Stimulated activated CD4-positive, alpha-beta T cell treated with anti-CD3 and anti-CD28 coated beads, TNF-alpha, amount 100 ng/mL, for 1 hour (primary cell): Measurements from ENCODE around the gene SCYGR4.

ENCODE experiments used
- DNase-seq, 3 donors: peaks; one replicate each; pipeline ENCODE4 v3.0.0-alpha.2; 2020; ENCODE audit warnings: low read depth in 3 of 3, low spot score in 1 of 3

SCYGR4 gene

DNA sequence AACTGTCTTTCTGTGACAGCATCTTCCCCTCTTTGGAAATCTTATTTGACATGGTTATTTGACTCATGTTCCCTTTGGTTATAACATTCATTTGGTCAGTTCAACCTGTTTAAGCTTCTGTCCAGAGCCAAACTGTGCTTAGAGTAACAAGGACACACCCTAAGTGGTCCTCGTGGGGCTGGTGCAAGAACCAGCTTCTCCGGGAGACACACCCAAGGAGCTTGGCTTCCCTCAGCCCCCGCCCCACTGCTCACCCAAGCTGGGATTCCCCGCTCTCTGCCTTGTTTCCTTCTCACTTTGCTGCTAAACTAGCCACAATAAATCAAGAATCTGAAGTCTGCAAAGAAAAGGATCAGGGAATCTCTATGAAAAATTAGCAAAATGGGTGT, 4.0 kb upstream of the SCYGR4 start:
- no peak for DNase-seq

DNA sequence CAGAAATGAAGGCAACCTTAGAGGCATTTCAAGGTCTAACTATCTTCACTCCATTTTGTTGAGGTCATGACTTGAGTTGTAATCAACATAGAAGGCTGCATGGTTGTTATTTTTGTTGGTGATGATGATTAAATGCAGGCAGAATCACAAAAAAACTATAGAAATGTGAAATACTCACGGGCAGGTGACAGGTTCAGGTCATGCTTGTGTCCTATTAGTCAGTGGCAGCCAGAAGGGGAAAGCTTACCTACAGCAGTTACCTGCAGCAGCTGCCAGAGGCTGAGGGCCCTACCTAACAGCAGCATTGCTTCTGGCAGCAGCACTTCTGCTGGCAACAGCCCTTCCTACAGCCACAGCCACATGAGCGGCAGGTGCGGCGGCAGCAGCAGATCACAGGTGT, 3.1 kb upstream of the SCYGR4 start:
- no peak for DNase-seq

DNA sequence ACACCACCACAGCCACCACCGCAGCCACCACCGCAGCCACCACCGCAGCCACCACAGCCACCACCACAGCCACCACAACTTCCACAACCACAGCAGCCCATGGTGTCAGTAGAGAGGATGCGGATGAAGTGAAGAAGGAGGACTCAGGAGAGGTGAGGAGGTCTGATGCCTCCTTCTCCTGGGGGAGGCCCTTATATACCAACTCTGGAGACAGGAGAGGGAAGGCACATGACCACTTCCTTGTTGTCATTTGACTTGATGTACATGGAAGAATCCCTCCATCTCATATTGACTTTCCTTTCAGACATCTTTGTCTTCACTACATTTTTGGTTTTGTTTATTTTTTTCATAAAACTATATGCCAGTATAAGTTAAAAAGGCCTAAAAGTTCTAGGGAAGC, 2.6 kb upstream of the SCYGR4 start, which contains the start of gene SCYGR3:
SCYGR3 (minus strand) TSS at position 101 of the 400 bp plus-strand sequence; CDS start at position 101, 0 bp downstream.
- DNase-seq: no peak

DNA sequence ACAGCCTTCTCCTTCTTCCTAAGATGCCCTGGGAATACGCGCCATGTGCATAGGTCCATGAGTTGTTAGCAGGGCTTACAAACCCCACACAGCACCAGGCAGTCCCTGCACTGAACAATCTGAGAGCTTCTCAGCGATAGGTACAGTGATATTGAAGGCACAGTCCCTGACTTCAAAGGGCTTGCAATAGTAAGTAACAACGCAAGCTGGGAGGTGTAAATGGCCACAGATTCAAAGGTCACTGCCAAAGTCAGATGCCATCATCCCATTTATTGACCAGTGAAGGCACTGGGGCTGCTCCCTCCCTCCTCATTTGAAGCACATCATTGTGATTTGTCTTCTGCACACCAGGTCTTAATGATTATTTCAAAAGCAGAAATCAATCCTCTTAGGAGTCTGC, 2.1 kb upstream of the SCYGR4 start:
- DNase-seq: no peak

DNA sequence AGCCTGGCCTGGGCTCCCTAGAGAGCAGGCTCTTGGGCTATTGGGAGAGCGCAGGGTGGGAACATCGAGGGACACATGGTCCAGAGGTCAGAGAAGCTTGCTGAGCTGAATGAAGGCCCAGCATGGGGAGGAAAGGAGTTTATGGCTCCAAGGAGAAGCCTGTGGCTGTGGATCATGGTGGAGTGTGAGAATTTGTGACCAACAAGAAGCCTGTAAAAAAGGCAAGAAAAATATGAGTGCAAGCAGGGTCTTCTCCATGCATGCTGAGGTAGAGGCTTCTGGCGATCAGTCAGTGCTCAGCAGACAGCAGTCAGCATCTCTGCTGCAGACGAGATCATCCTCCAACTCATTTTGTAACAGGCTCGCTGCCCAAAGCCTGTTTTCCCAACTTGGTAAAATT, 1.4 kb upstream of the SCYGR4 start:
- DNase-seq: no peak

DNA sequence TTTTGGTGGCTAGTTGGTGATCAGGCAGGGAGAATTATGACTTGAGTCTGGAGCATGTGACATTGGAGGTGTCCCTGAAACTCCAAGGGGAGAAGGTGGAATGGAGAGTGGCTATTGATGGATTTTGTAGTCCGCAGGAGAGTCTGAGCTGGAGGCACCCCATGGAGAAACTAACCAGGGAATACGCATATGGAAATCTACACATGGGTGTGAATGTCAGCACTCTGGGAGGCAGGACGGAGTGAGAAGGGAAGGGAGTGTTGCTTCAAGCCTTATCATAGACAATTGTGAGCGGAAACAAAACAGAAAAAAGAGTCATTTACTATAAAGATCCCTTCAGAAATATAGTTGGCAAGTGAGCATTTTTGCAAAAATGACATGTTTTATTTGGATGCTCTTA, 667 bp upstream of the SCYGR4 start:
- no peak for DNase-seq

DNA sequence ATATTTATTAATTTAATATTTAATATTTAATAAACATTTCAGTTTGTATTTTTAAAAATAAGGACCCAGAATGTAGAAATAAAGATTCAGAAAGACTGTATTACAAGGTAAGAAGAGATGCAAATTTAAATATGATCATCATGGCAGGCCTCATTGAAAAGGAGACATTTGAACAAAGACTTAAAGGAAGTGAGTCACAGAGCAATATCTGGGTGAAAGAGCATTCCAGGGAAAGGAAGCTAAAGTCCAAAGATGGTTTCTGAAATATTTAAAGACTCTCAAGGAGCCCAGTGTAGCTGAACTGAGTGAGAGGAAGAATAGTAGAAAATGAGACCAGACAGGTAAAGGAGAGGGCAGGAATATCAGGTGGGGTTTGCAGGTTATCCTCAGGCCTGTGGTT, 5.9 kb downstream of the SCYGR4 start:
- no peak for DNase-seq

DNA sequence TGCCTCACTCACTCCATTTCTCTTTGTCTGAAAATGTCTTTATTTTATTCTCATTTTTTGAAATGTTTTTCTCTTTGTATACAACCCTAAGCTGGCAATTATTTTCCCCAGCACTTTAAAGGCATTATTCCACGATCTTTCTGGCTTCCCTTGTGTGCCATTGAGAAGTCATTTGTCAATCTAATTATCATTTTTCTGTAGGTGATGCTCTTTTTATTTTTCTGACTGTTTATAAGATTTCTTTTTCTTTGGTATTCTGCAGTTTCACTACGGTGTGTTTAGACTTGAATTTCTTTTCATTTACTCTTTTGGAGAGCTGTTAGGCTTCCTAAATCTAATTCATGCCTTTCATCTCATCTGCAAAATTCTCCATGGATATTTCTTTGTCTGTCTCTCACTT, 8.1 kb downstream of the SCYGR4 start:
- no peak for DNase-seq

DNA sequence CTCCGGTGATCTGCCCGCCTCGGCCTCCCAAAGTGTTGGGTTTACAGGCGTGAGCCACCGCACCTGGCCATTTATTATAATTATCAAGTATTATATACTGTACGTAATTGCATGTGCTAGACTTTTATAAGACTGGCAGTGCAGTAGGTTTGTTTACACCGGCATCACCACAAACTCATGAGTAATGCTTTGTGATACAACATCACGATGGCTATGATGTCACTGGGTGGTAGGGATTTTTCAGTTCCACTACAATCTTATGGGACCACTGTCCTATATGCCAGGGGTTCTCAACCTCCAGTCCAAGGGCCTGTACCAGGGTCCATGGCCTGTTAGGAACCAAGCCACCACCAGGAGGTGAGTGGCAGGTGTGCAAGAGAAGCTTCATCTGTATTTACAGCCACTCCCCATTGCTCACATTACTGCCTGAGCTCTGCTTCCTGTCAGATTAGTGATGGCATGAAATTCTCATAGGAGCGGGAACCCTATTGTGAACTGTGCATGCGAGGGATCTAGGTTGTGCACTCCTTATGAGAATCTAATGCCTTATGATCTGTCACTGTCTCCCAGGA, 9.4 kb downstream of the SCYGR4 start:
- DNase-seq: no peak

DNA sequence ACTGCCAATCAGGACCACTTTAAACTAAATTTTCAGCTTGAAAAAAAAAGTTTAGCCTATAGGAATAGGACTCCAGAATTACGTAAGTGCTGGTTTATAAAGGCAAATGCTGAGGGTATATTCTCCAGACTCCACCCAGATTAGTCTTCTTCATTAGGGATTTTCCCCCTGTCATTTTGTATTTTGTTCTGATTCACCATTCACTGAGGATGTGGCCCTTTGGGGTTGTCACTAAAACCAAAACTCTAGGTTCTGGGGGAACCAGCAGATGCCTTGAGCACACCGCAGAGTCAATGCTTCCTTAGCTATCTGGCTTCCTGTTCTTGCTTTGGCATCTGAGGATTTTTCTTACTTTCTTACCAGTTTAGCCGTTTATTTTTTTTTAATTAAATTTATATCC, 10.5 kb downstream of the SCYGR4 start:
- no peak for DNase-seq

DNA sequence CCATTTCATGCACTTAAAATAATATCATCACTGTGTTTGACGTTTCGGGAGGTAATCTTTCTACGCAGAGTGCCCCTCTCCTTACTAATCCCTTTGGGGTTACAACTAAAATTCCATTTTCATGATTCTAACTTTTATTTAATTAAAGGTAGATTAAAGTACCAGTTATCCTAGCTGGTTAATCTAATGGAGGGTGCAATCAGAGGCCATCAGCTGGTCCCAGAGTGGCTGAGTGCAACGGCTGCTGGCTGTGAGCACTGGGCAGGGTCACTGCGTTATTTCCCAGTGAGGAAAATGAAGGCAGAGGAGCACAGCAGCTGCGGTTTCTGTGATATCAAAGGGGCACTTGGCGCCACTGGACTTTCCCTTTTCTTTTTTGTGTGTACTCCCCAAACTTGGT, 12.1 kb downstream of the SCYGR4 start:
- no peak for DNase-seq

DNA sequence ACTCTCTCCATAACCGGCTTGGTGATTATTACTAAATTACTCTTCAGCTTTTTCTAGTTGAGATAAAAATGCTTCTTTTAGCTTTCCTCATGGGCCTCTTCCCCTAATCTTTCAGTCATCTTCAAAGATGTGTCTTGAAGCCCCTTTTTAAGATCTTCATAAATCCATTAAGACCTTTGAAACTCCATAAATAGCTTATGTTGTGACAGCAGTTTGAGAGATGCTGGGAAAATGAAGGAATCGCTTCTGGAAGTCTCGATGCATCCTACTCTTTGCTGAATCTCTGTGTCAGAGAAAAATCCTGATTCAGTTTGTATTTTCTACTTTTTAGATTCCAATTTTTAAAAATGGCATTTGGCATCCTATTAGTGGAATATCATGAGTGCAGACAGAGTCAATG, 13.0 kb downstream of the SCYGR4 start:
- no peak for DNase-seq

DNA sequence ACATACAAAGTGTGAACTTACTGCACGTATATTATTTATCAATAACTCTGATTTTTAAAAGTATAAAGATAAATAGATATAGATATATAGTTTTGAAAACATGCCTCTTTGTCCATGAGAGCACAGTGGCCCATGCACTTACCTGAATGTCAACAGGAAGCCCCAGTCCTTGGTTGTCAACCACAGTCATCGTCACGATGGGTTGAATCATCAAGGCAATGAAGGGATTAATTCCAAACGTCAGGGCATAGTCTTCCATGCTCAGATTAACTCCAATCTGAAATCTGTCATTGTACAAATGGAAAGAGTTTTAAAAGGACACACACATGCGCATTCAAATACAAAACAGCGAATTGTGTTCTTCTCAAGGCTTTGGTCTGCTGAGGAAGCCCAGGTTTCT, 15.5 kb downstream of the SCYGR4 start:
- DNase-seq: no peak

DNA sequence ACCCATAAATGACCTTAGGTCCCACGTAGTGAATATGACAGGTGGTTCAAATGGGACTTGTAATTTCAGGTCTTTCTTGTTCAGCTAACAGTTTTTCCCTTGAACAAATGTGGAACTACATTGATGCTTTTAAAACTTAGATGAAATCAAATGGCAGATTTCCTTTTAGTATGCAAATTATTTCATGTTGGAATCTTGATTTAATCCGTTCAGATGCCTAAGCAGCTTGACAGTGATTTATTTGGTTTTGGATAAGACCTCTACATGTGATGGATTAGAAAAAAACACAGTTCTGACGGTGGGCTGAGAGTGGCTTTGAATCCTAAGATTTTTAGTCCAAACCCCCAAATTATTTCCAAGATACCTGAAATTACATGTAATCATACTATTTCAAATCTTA, 16.9 kb downstream of the SCYGR4 start:
- no peak for DNase-seq

DNA sequence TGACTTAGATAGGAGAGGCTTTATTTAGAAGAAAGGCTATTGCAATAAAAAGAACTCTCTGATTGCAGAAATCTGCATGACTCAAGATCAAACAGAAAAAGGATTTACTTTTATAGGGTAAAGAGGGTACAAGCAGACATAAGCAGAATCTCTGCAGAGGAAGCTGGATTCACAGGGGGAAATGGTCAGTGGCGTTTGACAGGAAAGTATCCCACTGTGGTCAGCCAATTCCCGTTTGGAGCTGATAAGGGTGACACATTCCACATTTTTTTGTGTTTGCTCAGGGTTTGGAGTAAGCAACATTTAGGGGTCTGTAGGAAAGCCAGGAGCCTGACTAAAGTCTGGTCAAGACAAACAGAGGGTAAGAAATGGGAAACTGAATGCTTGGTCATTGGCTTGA, 25.4 kb downstream of the SCYGR4 start:
- DNase-seq: no peak

DNA sequence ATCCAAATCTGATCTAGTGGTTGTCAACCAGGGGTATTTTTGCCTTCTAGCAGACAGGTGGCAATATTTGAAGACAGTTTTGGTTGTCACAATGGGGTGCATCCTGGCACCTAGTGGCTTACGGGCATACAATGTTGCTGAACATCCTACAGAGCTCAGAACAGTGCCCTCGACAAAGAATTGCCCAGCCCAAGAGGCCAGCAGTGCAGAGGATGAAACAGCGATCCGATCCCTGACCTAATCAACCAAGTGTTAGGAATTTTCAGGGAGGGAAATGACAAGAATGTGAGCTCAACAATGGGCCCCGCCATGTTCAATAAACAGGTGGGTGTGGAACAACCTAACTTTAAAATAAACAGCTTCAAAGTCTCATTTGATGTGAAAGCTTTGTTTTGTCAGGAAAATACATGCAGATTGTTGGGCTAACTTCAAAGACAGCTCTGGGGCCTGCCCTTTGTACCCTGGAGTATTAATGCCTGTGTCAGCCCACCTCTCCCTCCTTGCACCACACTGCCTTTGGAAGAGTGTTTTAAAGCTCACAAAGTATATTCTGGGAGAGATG, 26.8 kb downstream of the SCYGR4 start:
- DNase-seq: no peak

DNA sequence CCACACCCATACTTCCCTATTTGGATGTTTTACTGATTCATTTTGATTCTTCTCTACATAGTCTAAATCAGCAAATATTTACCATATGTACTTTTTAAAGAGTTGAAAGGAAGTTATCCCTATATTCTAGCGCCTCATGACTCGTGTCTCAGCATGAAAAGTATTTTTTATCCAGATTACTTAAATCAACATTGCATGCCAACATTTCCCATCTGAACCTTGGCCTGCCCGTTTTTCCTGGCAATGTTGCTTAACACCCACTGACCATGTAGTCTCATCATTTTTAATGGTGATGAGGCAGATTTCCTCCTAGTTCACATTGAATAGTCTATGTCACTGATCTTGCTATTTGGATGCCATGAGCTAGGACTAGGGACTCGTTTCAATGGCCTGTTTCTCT, 36.1 kb downstream of the SCYGR4 start:
- DNase-seq: no peak

DNA sequence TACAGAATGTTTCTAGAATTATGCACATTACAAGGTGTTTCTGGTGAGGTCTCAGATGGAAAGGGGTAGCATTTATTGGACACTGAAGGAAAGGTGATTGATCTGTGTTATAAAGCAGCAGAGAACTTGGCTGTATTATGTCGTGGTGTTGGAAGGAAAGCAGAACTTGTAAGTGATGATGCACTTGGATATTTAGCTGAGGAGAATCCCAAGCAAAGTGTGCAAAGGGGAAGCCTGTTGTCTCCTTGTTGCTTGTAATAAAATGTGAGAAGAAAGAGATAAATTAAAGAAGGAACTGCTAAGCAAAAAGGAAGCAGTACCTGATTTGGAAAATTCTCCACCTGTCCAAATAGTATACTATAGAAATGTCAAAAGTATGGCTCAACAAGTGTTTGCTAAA, 37.1 kb downstream of the SCYGR4 start:
- no peak for DNase-seq

DNA sequence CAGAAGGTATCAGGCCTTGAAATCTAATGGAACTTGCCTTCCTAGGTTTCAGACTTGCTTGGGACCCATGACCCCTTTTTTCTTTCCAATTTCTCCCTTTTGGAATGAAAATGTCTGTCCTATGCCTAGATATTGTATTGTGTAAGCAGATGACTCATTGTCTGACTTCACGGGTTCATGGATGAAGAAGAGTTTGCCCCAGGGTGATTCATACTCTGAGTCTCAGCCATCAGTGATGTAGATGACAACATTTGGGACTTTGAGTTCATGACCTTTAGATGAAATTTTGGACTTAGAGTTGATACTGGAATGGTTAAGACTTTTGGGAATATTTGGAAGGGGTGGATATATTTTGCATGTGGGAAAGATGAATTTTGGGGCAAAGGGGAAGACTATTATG, 38.2 kb downstream of the SCYGR4 start:
- DNase-seq: no peak

DNA sequence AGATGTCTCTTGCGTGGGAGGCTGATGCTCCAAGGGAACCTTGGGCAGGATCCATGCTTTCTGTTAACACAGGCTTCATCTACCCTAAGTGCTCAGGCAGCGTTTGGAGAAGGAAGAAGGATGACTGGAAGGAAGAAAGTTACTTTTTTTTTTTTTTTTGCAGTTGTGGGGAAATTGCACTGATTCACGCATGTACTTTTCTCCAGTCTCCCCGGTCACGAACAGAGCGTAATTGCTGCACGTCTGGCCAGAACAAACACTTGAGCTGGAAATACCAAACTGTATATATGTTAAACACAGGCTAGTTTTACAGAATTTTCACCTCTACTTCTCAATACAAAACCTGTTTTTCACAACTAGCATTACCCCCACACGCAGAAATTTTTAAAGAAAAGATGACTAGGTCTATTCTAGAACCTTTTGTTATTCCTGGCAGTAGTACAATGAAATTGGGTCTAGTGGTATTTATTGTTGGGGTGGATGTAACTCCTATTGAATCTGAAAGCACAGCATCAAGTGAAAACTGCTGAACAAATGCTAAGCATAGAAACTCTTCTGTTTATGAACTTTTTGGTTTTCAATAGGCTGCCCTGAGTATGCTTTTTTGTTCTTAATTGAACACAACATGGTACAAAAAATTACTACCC, 40.0 kb downstream of the SCYGR4 start:
- no peak for DNase-seq

DNA sequence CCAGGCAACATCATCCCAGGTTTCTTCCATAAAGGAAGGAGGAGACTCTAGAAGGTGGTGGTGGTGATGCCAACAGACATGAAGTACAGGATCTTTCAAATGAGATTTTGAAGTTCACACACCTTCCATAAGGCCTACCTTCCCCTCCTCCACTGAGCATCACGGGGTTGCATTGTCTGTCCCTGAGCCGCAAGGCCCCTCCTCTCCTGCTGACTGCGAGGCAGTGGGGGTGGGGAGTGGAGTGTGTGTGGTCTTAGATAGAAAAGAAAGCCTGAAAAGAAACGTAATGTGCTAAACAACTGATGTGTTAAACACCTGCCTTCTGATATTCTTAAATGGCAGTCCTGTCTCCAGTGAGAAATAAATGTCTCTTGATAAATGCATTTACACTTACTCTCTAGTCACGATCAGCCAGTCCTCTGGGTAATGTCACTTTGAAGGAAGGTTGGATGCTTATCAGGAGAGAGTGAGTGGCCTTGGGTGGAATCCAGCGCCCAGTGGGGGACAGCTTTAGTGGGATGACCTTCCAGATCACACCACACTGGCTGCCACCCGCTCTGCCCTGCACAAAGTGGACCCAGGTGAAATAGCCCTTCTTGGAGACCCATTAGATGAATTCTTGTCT, 43.8 kb downstream of the SCYGR4 start:
- no peak for DNase-seq

DNA sequence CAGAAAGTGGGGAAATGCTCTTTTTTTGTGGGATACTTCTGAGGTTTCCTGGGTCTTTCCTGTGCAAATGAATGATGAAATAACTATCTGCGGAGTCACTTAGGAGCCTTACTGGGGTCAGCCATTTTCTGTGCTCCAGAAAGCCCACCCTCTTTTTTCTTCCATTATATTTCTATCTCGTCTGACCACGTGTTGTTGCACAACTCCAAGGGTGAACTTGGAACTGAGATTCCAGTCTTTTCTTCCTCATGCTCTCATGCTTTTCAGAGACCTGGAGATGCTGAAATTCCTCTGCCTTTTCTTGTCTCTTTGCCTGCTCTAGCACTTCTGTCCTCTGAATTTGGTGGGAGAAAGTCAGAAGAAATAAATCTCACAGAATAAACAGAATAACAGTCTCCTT, 44.5 kb downstream of the SCYGR4 start:
- no peak for DNase-seq
